Islet precursor cell (in vitro differentiated cells): Measurements from ENCODE around the gene COL27A1.

Experiments
- DNase-seq: peaks from one replicate; pipeline ENCODE4 v3.0.0-alpha.2; 2018

Gene COL27A1

DNA sequence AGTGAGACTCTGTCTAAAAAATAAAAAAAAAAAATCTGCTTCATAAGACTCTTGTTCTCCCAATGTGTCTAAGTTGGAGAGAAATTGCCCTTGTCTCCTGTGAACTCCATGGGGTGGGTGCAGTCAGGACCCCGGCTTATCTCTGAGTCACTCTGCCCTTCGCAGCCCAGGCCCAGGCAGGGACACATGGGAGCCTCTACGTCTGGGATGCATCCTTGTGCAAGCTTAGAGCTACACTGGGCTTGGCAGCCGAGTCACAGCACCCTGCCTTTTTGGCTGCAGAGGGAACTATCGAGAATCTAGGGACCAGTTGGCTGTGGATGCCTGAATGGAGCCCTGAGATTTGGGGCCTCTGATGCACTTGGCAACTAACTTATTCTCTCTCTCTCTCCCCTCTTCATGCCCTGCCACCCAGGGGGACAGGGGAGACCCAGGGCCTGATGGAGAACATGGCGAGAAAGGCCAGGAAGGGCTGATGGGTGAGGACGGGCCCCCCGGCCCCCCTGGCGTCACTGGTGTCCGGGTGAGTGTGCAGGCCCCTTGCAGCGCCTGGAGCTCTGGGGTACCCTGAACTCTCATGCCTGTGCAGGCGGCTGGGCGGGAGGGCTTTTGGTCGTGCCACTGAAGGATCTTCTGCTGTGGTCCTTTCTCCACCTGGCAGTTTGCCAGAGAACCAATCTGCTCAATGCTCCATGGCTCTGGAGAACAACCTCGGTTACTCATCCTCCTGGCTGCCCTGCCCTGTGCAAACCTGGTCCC lies 120.1 kb downstream of the COL27A1 start:
- DNase-seq, result peak; percentile 68

DNA sequence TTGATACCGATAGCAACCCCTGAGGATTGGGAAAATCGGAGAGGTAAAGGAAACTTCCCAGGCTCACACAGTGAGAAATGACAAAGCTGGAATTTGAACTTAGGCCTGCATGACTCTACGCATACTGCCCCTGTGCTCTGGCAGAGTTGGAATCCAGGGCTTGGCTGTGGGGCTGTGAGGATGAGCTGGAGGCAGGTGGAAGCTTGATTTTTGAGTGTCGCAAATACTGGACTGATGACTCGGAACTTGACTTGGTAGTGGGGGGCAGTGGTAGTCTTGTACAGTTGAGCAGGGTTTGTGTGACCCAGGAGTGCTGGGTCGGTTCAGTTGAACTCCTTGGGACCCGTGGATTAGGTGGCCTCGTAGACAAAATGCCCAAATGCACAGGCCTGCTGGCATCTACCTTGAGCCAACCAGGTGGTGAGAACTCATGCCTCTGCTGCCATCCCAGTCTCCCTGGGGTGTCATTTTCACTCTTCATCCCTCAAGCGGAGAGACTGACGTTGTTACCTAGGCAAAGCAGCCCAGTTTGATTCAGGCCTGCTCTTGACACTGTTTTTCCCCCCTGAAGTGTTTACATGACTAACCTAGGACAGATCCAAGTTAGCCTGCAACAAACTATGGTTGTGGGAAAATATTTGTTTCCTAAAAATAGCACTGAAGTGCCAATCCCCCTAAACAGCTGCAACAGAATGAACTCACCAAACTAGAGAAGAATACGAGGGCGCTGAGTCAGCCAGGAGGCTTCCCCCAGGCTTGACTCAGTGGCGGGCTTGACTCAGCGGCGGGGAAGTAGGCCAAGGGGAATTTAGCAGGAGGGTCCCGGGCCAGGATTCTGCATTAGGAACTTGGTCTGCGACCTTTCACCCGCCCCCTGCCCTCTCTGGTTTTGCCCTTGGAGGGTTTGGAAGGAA lies 121.8 kb downstream of the COL27A1 start:
- DNase-seq, result peak; percentile 76

DNA sequence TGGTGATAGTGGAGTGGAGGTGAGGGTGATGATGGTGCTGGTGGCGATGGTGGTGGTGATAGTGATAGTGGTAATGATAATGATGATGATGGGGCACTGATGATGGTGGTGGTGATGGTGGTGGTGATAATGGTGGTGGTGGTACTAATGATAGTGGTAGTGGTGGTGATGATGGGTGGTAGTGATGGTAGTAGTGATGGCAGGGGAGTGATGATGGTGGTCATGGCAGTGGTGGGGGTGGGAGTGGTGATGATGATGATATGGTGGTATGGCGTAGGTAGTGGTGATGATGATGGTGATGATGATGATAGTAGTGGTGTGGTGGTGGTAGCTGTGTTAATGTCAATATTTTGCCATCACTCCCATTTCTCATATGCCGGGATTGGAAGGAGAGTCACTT lies 123.0 kb downstream of the COL27A1 start:
- DNase-seq, result no peak

DNA sequence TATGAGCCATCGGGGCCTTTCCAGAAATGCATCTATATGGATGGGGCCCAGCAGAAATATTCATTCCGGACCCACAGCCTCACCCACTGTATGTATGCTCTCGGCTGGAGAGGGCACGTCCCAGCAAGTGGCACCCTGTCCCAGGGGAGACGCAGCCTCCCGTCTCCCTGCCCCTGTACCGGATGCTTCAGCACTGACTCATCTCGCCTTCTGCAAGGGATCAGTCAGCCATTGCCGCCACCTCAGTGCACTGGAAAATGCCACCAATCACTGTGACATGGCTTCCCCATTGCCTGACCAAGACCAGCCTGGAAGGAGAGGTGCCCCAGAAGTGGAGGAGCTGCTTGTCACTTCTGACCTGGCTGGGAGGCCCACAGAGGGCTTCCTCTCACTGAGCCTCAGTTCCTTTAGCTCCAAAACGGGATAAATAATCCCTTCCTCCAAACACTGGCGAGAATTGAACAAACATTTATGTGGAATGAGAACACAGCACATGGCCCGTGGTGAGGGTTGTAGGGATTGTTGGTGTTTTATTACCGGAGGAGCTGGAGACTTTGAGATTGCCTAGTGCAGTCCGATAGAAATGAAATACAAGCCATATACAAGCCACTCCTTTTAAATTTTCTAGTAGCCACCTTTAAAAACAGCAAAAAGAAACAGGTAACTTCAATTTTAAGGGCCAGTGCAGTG lies 123.7 kb downstream of the COL27A1 start:
- peak; percentile 87 for DNase-seq

DNA sequence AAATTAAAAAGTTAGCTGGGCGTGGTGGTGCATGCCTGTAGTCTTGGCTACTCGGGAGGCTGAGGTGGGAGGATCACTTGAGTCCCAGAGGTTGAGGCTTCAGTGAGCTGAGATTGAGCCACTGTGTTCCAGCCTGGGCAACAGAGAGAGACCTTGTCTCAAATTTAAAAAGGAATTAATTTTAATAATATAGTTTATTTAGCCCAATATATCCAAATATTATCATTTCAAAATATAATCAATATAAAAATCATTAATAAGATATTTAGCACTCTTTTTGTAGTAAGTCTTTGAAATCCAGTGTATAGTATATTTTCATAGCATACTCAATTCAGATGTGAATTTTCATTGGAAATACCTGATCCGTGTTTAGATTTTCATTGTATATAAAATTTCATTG lies 124.4 kb downstream of the COL27A1 start:
- DNase-seq, result no peak

DNA sequence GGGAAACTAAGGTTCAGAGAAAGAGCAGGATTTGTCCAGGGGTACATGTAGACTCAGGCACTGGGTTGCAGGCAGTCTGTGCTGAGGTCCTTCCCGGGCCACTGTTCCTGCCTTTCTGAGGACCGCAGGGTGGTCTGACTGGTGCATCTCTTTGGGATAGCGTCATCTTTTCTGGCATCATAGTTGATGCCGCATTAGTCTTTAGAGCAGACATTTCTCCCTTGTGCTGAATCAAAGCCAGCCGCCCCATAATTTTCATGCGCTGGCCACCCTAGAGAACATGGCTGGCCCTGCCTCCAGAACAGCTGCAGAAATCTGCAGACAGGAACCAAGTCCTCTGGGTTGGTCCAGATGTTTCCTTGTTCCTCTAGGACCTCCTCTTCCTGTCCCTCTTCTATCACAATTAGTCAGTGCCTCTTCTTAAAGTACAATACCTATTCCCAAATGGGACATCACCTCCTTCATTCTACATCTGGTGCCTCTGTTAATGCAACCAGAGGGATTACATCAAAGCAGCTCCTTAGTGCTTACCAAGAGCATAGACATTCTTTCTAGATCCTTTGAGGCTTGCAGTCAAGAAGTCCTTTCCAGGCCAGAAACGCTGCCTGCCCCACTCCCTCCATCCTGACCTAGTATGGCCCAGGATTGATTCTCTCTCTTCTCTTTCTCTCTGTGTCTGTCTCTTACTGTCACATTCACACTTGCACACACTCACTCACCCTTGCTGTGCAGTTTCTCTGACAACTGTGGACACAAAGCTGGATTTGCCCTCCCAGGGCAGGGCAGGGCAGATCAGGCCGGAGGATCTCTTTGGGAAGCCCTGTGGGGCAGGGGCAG lies 125.5 kb downstream of the COL27A1 start:
- DNase-seq, result peak; percentile 21

DNA sequence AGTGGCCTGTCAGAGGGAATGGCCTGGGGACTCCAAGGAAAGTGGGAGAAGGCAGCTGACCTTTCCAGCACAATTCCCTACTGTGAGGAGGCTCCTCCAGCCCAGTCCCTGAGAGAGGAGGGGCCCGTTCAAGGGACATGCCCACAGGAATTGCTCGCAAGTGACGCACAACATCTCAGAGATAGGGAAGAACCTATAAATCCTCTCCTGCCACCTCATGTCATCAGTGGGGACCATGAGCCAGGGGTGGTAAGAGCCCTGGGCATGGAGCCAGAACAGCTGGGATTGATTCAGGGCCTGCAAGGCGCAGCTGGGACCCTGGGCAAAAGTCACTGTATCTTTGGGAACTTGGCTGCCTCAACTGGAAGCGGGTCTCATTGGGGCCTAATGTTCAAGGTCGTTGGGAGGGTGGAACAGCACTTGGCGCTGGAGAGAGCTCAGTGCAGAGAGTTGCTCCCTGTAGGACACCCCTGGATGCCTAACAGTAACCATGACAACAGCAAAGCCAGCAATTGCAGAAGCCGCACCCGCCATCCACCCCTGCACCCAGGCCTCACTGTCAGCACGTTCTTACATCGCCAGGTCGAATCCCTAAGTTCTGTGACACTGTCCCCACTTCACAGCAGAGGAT lies 126.3 kb downstream of the COL27A1 start:
- peak; percentile 52 for DNase-seq

DNA sequence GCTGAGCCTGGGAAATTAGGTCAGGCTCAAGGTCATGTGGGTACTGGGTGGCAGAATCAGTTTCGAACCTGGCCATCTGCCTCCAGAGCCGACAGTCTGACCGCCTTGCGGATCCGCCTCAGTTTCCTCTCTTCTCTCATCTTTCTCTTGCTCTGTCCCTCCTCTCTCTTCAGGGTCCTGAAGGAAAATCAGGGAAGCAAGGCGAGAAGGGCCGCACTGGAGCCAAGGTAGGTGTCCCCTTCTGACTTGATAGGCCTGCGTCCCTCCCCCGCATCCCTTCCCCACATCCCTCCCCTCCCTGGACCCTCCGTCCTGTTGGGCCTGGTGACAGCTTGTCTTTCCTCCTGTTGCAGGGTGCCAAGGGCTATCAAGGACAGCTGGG lies 126.8 kb downstream of the COL27A1 start:
- no peak for DNase-seq

DNA sequence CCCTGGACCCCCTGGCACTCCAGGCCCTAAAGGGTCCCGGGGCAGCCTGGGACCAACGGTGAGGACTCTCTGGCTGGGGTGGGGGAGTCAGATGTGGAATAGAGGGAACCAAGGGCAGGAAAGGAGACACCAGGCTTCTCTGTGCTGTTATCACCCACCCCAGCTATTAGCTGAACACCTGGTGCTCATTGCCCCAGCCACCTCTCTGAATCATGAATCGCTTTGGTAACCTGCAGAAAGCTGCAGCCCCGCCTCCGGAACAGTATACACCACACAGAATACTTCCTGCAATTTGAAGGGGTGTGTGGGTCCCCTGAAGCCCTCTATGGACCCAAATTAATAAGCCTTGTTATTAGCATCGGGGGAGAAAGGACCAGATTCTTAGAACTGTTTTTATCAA lies 127.2 kb downstream of the COL27A1 start:
- DNase-seq, result peak; percentile 50

DNA sequence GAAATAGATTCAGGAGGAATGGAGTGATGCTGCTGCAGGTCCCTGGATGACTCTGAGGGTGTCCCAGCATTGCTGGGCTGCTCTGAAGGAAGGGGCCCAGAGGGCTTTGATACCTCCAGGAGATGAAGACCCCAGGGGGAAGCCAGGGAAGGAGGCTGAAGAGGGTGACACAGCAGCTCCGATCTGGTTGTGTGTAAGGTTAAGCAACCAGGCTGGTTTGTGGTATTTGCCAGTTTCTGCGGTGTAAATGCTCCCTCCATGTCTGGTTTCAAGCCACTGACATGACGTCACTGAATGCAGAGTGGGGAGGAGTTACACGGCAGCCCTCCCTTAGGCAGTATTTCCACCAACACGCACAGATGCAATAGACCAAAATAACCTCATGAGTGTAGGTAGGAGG lies 127.6 kb downstream of the COL27A1 start:
- DNase-seq, result peak; percentile 81

DNA sequence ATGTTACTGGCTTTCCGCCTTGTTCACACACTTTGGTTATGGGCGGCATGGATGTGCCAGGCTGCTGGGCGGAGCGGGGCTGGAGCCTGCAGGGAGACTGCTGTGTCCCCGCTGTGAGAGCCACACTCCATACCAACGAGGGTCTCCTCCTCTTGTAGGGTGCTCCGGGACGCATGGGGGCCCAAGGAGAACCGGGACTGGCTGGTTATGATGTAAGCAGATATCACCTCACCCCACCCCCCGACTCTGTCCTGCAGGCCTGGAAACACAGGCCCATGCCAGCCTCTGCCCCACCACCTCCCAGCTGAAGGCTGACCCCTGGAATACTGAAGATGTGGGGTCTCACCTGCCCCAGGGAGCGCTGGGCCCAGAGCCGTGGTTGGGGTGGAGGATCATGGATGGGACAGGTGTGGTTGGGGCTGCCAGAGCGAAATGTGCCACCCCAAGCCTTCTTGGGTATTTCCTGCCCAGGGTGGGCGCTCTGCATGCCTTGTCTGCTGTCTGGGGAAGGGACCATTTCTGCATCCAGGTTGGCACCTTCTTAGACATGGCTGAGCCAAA lies 128.3 kb downstream of the COL27A1 start:
- DNase-seq, result peak; percentile 54

DNA sequence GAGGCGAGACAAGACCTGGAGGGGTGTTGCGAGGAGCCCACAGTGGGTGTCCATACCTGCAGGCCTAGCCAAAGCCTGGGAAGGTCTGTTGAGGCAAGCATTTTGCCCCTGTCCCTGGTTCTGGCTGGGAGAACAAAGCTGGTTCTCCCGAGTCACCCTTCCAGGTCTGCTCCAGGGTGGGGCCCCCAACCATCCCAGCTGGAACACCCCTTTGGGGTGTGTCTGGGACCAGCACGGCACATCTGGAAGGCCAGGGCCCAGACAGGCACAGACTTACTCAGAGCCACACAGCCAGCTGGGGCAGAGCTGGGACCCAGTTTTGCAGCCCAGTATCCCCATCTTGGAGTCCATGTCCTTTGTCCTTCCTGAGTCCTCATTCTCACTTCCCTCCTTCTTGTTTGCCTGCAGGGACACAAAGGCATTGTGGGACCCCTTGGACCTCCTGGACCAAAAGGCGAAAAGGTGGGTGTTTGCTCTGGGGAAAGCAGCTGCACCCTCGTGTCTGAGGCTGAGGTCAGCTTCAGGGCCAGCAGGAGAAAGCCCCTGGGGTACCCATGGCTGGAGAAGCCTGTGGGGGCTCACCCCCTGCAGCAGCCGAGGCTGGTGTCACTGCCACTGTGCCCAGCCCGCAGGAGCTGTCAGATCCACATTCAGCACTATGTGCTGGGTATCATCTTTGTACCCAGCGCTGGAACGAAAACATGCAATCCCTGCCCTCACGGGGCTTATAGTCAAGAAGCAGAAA lies 129.2 kb downstream of the COL27A1 start:
- DNase-seq, result peak; percentile 46

DNA sequence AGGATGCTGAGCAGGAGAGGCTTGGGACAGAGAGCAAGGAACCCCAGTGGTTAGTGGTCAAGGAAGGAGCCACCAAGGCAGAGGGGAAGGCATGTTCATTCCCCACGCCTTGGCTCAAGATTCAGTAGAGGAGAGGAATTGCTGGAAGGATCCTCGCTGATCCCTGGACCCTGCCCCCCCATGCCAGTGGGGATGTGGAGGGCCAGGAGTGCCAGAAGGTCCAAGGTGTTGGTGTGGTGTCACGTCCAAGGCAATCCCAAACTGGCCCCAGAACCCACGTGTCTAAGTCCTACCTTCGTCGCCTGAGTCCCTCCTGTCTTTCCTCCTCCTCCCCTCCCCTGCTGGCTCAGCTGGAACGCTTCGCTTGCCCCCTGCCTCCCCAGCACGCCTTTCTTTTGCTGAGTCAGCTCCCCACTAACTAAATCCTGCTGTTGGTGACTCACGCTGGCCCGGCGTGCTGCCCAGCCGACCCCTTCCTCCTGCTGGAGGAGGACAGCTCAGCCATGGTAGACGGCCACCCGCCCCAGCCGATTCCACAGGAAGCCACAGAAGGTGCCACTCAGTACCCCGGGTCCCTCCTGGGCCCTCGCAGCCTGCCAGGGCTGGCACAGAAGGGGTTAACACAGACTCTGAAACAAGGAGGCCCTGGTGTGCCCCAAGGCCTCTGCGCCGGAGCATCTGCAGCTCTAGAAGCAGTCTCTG lies 130.0 kb downstream of the COL27A1 start:
- peak; percentile 88 for DNase-seq

DNA sequence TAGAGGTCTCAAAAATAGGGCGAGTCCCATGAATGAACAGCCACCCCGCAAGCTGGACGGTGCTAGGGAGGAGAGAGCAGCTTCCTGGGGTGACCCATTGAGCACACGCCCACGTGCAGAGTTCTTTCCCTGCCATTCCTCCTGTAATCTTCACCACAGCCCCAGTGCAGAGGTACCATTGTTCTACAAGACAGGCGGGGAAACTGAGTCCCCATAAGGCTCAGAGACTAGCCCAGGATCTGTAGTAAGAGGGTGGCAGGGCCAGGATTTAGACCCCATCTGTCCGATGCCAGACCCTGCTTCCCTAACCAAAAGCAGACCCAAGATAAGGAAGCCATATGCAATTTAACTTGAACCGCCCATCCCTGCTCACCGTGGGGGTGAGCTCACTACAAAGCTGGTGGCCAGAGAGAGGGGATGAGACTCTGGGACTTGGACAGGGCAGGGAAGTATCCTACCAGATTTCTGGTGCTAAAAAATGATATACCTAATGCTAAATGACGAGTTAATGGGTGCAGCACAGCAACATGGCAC lies 130.9 kb downstream of the COL27A1 start:
- DNase-seq, result peak; percentile 22

DNA sequence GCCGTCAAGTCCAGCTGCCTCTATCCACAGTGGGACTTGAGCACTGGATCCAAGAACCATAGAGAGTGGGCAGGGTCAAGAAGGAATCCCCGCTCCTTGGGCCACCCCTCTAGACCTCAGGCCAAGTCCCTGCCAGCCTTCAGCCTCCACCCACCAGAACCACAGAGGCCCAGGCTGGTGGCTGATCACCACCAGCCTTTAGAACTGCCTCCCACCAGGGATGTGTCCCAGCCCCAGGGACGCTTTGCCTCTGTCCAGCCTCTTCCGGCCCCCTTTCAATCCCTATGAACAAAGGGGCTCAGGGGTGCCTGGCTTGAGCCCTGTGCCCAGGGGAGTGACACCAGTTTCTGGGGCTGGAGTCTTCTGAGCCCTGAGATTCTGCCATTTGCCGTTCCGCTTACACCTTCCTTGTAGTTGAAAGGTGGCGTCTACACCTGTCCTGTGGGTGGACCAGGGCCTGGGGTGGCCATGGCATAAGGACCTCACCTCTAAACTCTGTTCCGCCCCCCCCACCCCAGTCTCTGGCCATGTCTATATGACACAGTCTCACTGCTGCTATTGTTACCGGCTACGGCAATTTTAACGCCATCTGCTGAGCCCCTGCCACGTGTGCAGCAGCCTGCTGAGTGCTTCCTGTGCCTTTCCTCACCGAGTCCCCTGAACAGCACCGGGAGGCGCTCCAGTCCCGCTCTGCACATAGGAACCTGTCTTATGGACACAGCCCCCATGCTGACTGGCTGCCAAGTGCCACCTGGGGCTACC lies 131.8 kb downstream of the COL27A1 start:
- peak; percentile 51 for DNase-seq

DNA sequence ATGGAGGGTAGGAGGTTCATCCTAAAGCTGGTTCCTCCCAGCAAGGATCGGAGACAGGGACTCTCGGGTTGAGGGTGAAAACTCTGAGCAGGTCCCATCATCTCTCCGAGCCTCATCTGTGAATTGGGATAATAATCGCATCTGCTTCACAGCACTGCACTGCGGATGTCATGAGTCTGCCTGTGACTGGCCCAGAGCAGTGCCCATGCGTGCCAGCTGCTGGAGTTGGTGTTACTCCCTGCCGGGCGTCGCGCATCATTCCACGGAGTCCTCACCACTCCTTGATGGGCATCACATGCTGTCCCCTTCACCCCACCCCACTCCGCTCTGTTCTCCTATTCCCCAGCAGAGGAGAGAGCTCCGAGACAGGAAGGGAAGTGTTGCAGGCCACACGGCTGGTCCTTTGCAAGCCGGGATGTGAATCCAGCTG lies 132.4 kb downstream of the COL27A1 start:
- DNase-seq, result no peak

DNA sequence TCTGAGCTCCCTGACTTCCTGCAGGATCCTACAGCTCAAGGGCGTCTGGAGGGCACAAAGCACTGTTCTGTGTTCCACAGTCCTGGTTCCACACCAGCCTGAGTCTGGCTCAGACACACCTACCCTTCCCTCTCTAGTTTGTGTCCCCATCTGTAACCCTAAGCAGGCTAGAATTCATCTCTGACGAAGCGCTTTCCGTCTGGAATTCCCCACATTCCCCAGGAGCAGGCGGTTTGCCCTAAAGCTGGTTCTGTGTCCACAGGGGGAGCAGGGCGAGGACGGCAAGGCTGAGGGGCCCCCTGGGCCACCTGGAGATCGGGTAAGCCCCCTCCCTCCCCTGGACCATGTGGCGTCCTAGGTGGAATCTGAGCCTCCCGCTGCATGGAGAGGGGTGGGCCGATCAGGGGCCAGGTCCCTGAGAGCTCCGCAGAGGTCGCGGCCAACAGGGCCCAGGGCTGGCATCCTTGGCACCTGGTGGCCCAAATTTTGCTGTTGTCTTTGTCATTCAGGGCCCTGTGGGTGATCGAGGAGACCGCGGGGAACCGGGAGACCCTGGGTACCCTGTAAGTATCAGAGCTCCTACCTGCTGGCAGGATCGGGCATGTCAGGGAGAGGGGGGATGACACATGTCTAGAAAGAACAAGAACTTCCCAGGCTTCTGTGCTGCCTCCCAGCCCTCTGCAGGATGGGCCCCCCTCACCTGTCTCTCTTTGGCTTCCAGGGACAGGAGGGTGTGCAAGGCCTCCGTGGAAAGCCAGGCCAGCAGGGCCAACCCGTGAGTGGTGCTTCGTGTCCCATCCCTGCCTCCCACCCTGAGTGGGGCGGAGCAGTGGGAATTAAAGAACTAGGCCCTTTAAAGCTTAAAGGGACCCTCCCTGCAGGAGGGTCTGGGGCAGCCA lies 133.1 kb downstream of the COL27A1 start:
- peak; percentile 91 for DNase-seq

DNA sequence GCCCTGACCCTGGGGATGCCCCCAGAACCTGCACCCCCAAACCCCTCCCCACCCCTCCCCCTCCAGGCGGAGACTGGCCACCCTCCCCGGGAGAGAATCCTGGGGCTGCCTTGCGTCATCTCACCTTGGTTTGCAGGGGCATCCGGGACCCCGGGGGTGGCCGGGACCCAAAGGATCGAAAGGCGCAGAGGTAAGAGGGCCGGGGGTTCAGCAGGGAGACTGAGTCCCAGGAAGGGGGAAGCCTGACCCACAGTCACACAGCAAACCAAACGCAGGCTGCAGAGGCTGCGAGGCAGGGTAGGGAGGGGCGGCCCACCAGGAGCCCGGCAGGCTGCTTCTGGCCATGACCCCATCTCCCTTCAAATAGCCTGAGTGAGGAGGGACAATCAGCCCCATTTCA lies 133.8 kb downstream of the COL27A1 start:
- DNase-seq, result peak; percentile 47
